OCI-LY3 (cell line): Measurements from ENCODE around the gene NR2C2AP.
"Not testable (repeated sequence)": the region's sequence is repeated elsewhere in the genome, so short reads cannot be mapped to it uniquely, and the experiment has no call there.

Experiments used
- H2AFZ ChIP-seq: fragments of 200-600, 300-600 bp; shearing (Covaris generic); 2 replicates; pipeline ENCODE4 v1.6.0; 2014; ENCODE audit warnings: antibody characterized with exemption, low read depth, low read length
- H3K27ac ChIP-seq: fragments of 200-600, 300-600 bp; sonication (generic); 2 replicates; pipeline ENCODE4 v1.5.1; 2014; ENCODE audit warnings: mild to moderate bottlenecking, low read length, moderate library complexity, mixed read lengths
- H3K27me3 ChIP-seq: fragments of 200-600, 300-600 bp; sonication (generic); 2 replicates; pipeline ENCODE4 v1.6.1; 2014; ENCODE audit warnings: low read depth, low read length, mixed read lengths
- H3K36me3 ChIP-seq: fragments of 200-600, 300-600 bp; sonication (generic); replicated peaks from 2 replicates; pipeline ENCODE3; 2014; ENCODE audit warnings: low read depth, low read length, mixed read lengths
- H3K4me1 ChIP-seq: fragments of 300-600, 200-600 bp; sonication (generic); 2 replicates; pipeline ENCODE4 v1.6.1; 2014; ENCODE audit warnings: low read length, mixed read lengths
- H3K4me2 ChIP-seq: fragments of 200-600, 300-600 bp; sonication (generic); 2 replicates; pipeline ENCODE4 v1.6.1; 2014; ENCODE audit warnings: low read length, mixed read lengths
- H3K4me3 ChIP-seq: fragments of 300-600, 200-600 bp; sonication (generic); 2 replicates; pipeline ENCODE4 v1.5.1; 2014; ENCODE audit warnings: antibody characterized with exemption, mild to moderate bottlenecking, low read length, moderate library complexity
- H3K79me2 ChIP-seq: fragments of 300-600, 200-600 bp; shearing (Covaris generic); 2 replicates; pipeline ENCODE4 v1.6.1; 2014; ENCODE audit warnings: mild to moderate bottlenecking, low read length, mixed read lengths
- H3K9ac ChIP-seq: fragments of 300-600, 200-600 bp; shearing (Covaris generic); 2 replicates; pipeline ENCODE4 v1.6.0; 2014; ENCODE audit warnings: mild to moderate bottlenecking, low read length, moderate library complexity
- H3K9me3 ChIP-seq: fragments of 200-600, 300-600 bp; shearing (Covaris generic); 2 replicates; pipeline ENCODE4 v1.6.1; 2014; ENCODE audit warnings: low read length, mixed read lengths; ENCODE audit not compliant: insufficient read depth
- H4K20me1 ChIP-seq: fragments of 200-600, 300-600 bp; sonication (generic); 2 replicates; pipeline ENCODE4 v1.6.1; 2016; ENCODE audit warnings: low read length, mixed read lengths; ENCODE audit not compliant: insufficient read depth
- EZH2phosphoT487 ChIP-seq: fragments of 200-600 bp; shearing (Covaris generic); IDR thresholded peaks from 2 replicates; pipeline ENCODE4 v1.6.1; 2018; ENCODE audit warnings: antibody characterized with exemption, mixed run types, low read depth
- TF ChIP-seq, protein P1 (sequence below): fragments of 200-600, 300-600 bp; sonication (generic); IDR thresholded peaks from 2 replicates; pipeline ENCODE4 v1.5.1; 2014; ENCODE audit warnings: antibody characterized with exemption, low read length, low read depth

The NR2C2AP gene

DNA sequence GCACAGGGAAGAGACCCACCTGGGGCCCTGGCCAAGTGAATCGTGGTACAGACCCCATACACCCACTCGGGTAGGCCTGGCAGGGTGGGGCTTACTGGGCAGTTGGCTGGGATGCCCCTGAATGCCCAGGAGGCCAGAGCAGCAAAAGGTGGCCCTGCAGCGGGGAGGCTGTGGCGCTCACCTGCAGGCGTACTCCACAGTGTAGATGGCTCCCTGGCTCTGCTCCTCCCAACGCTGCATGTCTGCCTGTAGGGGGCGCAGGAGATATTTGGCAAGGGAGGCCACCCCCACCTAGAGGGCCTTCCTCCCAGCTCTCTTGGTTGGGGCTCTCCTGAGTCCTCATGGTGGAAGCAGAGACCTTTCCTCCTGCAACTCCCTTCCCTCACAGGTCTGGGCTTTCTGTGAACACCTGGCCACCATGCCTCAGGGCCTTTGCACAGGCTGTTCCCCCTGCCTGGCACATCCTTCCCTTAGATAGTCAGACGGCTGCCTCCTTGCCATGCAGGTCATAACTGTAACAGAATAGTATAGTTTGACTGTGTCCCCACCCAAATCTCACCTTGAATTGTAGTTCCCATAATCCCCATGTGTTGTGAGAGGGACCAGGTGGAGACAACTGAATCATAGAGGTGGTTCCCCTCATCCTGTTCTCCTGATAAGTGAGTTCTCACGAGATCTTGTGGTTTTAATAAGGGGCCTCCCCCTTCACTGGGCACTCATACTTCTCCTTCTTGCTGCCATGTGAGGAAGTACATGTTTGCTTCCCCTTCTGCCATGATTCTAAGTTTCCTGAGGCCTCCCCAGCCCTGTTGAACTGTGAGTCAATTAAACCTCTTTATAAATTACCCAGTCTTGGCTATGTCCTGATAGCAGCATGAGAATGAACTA, 17.1 kb downstream of the NR2C2AP start:
- Histone ChIP-seq H2AFZ (no peak overlapping the region), H3K4me2 (no peak overlapping the region), H4K20me1 (no peaks in the 10 kb centered on the region), H3K4me3 (no peak overlapping the region), H3K4me1 (peaks cover 24% of the 10 kb centered on the region), H3K27me3 (no peaks in the 10 kb centered on the region), H3K9ac (no peak overlapping the region), H3K79me2 (peaks cover 31% of the 10 kb centered on the region), H3K27ac (peak overlapping the region; percentile 42), H3K9me3 (peaks cover 5% of the 10 kb centered on the region), H3K36me3 (peaks cover 45% of the 10 kb centered on the region)
- TF ChIP-seq, protein P1, sequence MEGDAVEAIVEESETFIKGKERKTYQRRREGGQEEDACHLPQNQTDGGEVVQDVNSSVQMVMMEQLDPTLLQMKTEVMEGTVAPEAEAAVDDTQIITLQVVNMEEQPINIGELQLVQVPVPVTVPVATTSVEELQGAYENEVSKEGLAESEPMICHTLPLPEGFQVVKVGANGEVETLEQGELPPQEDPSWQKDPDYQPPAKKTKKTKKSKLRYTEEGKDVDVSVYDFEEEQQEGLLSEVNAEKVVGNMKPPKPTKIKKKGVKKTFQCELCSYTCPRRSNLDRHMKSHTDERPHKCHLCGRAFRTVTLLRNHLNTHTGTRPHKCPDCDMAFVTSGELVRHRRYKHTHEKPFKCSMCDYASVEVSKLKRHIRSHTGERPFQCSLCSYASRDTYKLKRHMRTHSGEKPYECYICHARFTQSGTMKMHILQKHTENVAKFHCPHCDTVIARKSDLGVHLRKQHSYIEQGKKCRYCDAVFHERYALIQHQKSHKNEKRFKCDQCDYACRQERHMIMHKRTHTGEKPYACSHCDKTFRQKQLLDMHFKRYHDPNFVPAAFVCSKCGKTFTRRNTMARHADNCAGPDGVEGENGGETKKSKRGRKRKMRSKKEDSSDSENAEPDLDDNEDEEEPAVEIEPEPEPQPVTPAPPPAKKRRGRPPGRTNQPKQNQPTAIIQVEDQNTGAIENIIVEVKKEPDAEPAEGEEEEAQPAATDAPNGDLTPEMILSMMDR: peak; percentile 53
- no peak for TF ChIP-seq EZH2phosphoT487

GRCh38 chr19:19181488-19181998, 21.7 kb downstream of the NR2C2AP start:
- H3K9me3 ChIP-seq: no peaks in the 10 kb centered on the region
- H3K4me1 ChIP-seq: peaks cover 13% of the 10 kb centered on the region
- H4K20me1 ChIP-seq: no peaks in the 10 kb centered on the region
- H3K4me3 ChIP-seq: no peak overlapping the region
- no peak overlapping the region for H3K9ac ChIP-seq
- no peaks in the 10 kb centered on the region for H3K79me2 ChIP-seq
- H3K4me2 ChIP-seq: no peak overlapping the region
- H2AFZ ChIP-seq: no peak overlapping the region
- no peaks in the 10 kb centered on the region for H3K27me3 ChIP-seq
- H3K27ac ChIP-seq: no peak overlapping the region
- no peak for TF ChIP-seq EZH2phosphoT487
- TF ChIP-seq, protein P1: no peak
- H3K36me3 ChIP-seq: peaks cover 28% of the 10 kb centered on the region

GRCh38 chr19:19179548-19180441, 23.4 kb downstream of the NR2C2AP start:
- no peaks in the 10 kb centered on the region for H3K27me3 ChIP-seq
- no peaks in the 10 kb centered on the region for H3K79me2 ChIP-seq
- no peak overlapping the region for H3K27ac ChIP-seq
- no peak for TF ChIP-seq EZH2phosphoT487
- TF ChIP-seq, protein P1: no peak
- no peak overlapping the region for H3K4me2 ChIP-seq
- H3K36me3 ChIP-seq: peaks cover 13% of the 10 kb centered on the region
- no peaks in the 10 kb centered on the region for H3K9me3 ChIP-seq
- H2AFZ ChIP-seq: no peak overlapping the region
- H4K20me1 ChIP-seq: no peaks in the 10 kb centered on the region
- no peak overlapping the region for H3K4me3 ChIP-seq
- H3K4me1 ChIP-seq: peaks cover 11% of the 10 kb centered on the region
- no peak overlapping the region for H3K9ac ChIP-seq

- TF ChIP-seq, protein P1: no peak
- TF ChIP-seq EZH2phosphoT487: no peak
- Histone ChIP-seq H3K9ac (no peak overlapping the region), H4K20me1 (no peaks in the 10 kb centered on the region), H3K4me2 (no peak overlapping the region), H3K4me3 (no peak overlapping the region), H3K79me2 (no peaks in the 10 kb centered on the region), H3K27me3 (no peaks in the 10 kb centered on the region), H3K4me1 (peaks cover 22% of the 10 kb centered on the region), H3K36me3 (peaks cover 9% of the 10 kb centered on the region), H2AFZ (no peak overlapping the region), H3K27ac (no peak overlapping the region), H3K9me3 (no peaks in the 10 kb centered on the region)
Observed at GRCh38 chr19:19176950-19177349, 26.3 kb downstream of the NR2C2AP start.

- not testable (repeated sequence) for H3K4me2 ChIP-seq, H4K20me1 ChIP-seq, H3K9ac ChIP-seq, H3K27me3 ChIP-seq, H3K27ac ChIP-seq, H3K9me3 ChIP-seq, H3K36me3 ChIP-seq, H3K79me2 ChIP-seq, H3K4me3 ChIP-seq, H2AFZ ChIP-seq
- H3K4me1 ChIP-seq: peaks cover 44% of the 10 kb centered on the region
Observed at GRCh38 chr19:19173243-19173642, 30.0 kb downstream of the NR2C2AP start.
